Hematopoietic multipotent progenitor cell (in vitro differentiated cells): ENCODE data around the gene NEK6. TPM values are rescaled to one million over a fixed set of nuclear protein-coding genes. Genes with fewer than 3 reads are reported as not detected.
A peak's percentile ranks its signal among the peaks of the same experiment; 100 is the strongest.

Experiments
- DNase-seq, 3 donors: peaks; one replicate each; pipeline ENCODE4 v3.0.0-alpha.2; 2011 to 2015; ENCODE audit warnings: low read depth in 2 of 3, low spot score in 2 of 3
- total RNA-seq: library from RNA; depleted of rRNA; stranded (reverse); fragments of >200 nt; gene quantifications from one replicate; pipeline ENCODE4 v1.2.3, GENCODE V29; 2012

Gene NEK6
- total RNA-seq, 1 donor, result 22.6 TPM

GRCh38 chr9:124260769-124261603 lies 3.2 kb downstream of the NEK6 start:
- peak in 2 of 3 donors; percentile 78 to 81 for DNase-seq

- no peak for DNase-seq
These were observed 4.2 kb downstream of the NEK6 start for GRCh38 chr9:124261736-124262648.

- no peak for DNase-seq
These were observed 4.9 kb downstream of the NEK6 start for GRCh38 chr9:124262649-124262972.

- DNase-seq, result no peak
These were observed 5.5 kb downstream of the NEK6 start for GRCh38 chr9:124263213-124263612.

- no peak for DNase-seq
These were observed 6.2 kb downstream of the NEK6 start for GRCh38 chr9:124263800-124264426.

GRCh38 chr9:124264823-124265233 lies 7.1 kb downstream of the NEK6 start:
- DNase-seq, result peak in 2 of 3 donors; percentile 54 to 74

- no peak for DNase-seq
These were observed 7.8 kb downstream of the NEK6 start for GRCh38 chr9:124265551-124265950.

GRCh38 chr9:124266139-124266825 lies 8.5 kb downstream of the NEK6 start:
- DNase-seq, result no peak

- no peak for DNase-seq
These were observed 9.1 kb downstream of the NEK6 start for GRCh38 chr9:124266826-124267201.

GRCh38 chr9:124267271-124267807 lies 9.6 kb downstream of the NEK6 start:
- DNase-seq, result peak in 1 of 3 donors; percentile 49

- no peak for DNase-seq
These were observed 10.5 kb downstream of the NEK6 start for GRCh38 chr9:124268248-124268647.

GRCh38 chr9:124268661-124269060 lies 10.9 kb downstream of the NEK6 start:
- DNase-seq, result no peak

GRCh38 chr9:124269556-124269955 lies 11.8 kb downstream of the NEK6 start:
- DNase-seq, result no peak

GRCh38 chr9:124270504-124271335 lies 13.0 kb downstream of the NEK6 start:
- no peak for DNase-seq

GRCh38 chr9:124271660-124272059 lies 13.9 kb downstream of the NEK6 start:
- DNase-seq, result no peak

- no peak for DNase-seq
These were observed 14.4 kb downstream of the NEK6 start for GRCh38 chr9:124272118-124272517.

- DNase-seq, result no peak
These were observed 15.2 kb downstream of the NEK6 start for GRCh38 chr9:124272979-124273378.

GRCh38 chr9:124273427-124274160 lies 15.8 kb downstream of the NEK6 start:
- DNase-seq, result no peak

GRCh38 chr9:124274226-124274625 lies 16.5 kb downstream of the NEK6 start:
- DNase-seq, result no peak
